Duodenal mucosa (tissue), 2 donors: ENCODE data around the gene GALNT17.

Experiments
- H3K27ac ChIP-seq: one replicate; pipeline ENCODE4 v1.7.0; 2013; ENCODE audit warnings: low read depth, low read length
- H3K27me3 ChIP-seq, 2 donors: one replicate each; pipeline ENCODE4 v1.7.0; 2013; ENCODE audit warnings: low read length in 2 of 2, control low read depth in 1 of 2; ENCODE audit not compliant: insufficient read depth in 2 of 2, control insufficient read depth in 1 of 2
- H3K36me3 ChIP-seq, 2 donors: one replicate each; pipeline ENCODE4 v1.7.0; 2013; ENCODE audit warnings: low read length in 2 of 2, control low read depth in 1 of 2; ENCODE audit not compliant: insufficient read depth in 2 of 2, control insufficient read depth in 1 of 2
- H3K4me1 ChIP-seq, 2 donors: one replicate each; pipeline ENCODE4 v1.7.0; 2013; ENCODE audit warnings: low read length in 2 of 2, control low read depth in 1 of 2; ENCODE audit not compliant: insufficient read depth in 2 of 2, control insufficient read depth in 1 of 2
- H3K4me3 ChIP-seq, 2 donors: one replicate each; pipeline ENCODE4 v1.7.0; 2013; ENCODE audit warnings: low read length in 2 of 2, low read depth in 1 of 2
- H3K9ac ChIP-seq, 2 donors: one replicate each; pipeline ENCODE4 v1.7.0; 2013; ENCODE audit warnings: low read length in 2 of 2, low read depth in 1 of 2
- H3K9me3 ChIP-seq, 2 donors: one replicate each; pipeline ENCODE4 v1.7.0; 2013; ENCODE audit warnings: low read length in 2 of 2, control low read depth in 1 of 2; ENCODE audit not compliant: control insufficient read depth in 1 of 2

The GALNT17 gene

DNA sequence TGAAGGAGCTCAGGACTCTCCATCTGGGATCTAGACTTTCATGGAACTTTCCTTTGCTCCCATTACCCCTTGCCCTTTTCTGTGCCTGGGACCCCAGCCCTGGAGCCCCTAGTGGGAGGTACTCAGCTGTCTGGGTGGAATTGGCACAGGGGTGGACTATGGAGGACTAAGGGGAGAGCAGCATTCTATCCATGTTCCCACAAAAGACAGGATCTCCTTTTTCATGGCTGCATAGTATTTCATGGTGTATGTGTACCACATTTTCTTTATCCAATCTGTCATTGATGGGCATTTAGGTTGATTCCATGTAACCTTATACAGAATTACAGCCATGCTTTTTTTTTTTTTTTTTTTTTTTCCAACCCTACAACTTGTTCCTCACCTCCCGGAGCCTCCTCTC is 89.1 kb downstream of the GALNT17 start:
- Histone ChIP-seq H3K9me3 (peaks cover 21 to 30% of the 10 kb centered on the region in 2 donors), H3K27me3 (no peaks in the 10 kb centered on the region), H3K4me1 (no peaks in the 10 kb centered on the region), H3K27ac (no peak overlapping the region), H3K4me3 (no peak overlapping the region), H3K9ac (no peak overlapping the region), H3K36me3 (no peaks in the 10 kb centered on the region)

DNA sequence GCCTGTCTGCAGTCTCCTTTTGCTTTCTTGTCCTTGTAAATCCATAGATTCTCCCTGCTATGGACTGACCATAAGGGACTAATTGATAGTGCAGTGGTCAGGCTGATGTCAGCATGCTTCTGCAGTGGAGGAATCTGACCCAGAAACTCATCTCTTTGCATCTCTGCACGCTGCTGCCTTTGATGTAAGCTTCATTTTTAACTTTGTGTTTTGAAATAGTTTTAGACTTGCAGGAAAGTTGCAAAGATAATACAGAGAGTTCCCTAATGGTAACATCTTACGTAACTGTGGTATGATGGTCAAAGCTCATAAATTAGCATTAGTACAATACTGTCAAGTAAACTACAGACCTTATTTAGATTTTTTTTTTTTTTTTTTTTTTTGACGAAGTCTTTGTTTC is 89.6 kb downstream of the GALNT17 start:
- H3K36me3 ChIP-seq = no peaks in the 10 kb centered on the region
- peaks cover 21 to 25% of the 10 kb centered on the region in 2 donors for H3K9me3 ChIP-seq
- no peaks in the 10 kb centered on the region for H3K4me1 ChIP-seq
- no peak overlapping the region for H3K9ac ChIP-seq
- H3K27ac ChIP-seq = no peak overlapping the region
- H3K27me3 ChIP-seq = no peaks in the 10 kb centered on the region
- H3K4me3 ChIP-seq = no peak overlapping the region

DNA sequence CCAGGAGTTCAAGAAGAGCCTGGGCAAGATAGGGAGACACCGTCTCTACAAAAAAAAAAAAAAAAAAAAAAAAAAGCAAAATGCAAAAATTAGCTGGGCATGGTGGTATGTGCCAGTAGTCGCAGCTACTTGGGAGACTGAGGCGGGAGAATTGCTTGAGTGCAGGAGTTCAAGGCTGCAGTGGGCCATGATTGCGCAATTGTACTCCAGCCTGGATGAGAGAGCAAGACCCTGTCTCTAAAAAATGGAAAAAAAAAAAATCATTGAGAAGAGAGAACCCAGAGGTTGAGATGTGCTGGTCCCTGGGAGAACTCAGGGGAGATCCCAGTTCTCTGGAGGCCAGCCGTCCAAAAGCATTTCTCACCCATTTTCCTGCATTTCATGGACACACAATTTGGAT is 95.2 kb downstream of the GALNT17 start:
- Histone ChIP-seq H3K27me3 (no peaks in the 10 kb centered on the region), H3K4me1 (no peaks in the 10 kb centered on the region), H3K9me3 (peaks cover 19 to 40% of the 10 kb centered on the region in 2 donors), H3K27ac (no peak overlapping the region), H3K4me3 (no peak overlapping the region), H3K36me3 (no peaks in the 10 kb centered on the region), H3K9ac (no peak overlapping the region)

DNA sequence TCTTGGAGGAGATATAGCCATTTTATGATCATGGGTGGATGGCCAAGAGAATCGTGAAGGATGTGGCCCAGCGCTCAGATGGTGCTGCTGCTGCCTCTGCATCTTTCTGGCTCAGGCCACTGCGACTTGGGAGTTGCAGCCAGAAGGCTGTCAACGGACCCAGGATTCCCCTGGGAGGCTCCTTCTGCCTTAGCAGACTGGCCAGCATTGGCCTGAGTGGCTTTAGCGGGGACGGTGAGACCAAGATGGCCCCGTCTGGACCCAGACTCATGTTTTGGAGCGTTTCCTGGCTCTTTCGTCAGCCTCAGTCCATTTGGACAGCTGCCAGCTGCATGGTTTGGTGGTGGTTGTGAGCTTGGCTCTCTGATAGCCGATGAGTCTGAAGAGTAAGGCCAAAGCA is 97.2 kb downstream of the GALNT17 start:
- Histone ChIP-seq H3K9me3 (peaks cover 19 to 38% of the 10 kb centered on the region in 2 donors), H3K27ac (no peak overlapping the region), H3K27me3 (no peaks in the 10 kb centered on the region)

DNA sequence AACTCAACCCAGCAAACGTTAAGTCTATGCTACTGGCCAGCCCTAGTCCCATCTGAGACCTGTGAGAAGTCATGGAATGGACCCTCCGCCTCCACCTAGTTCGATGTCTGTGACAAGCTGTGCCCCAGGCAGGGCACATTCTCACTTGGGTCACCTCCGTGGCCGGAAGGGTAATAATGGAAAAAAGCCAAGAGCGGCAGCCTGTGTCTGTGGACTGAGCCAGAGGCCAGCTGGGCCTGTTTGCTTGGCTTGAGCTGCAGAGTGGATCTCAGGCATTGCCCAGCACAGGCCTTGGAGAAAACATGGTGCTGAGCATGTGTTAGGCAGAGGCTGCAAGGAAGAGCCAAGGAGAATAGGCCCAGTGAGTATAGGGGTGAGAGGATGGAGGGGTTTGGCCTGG is 97.8 kb downstream of the GALNT17 start:
- H3K4me1 ChIP-seq = no peaks in the 10 kb centered on the region
- H3K36me3 ChIP-seq = no peaks in the 10 kb centered on the region
- H3K9me3 ChIP-seq = peaks cover 19 to 38% of the 10 kb centered on the region in 2 donors
- no peak overlapping the region for H3K9ac ChIP-seq
- no peak overlapping the region for H3K4me3 ChIP-seq
- H3K27ac ChIP-seq = no peak overlapping the region
- no peaks in the 10 kb centered on the region for H3K27me3 ChIP-seq

More for the DNA sequence above, 97.2 kb downstream of the GALNT17 start:
- Histone ChIP-seq H3K4me3 (no peak overlapping the region), H3K4me1 (no peaks in the 10 kb centered on the region), H3K9ac (no peak overlapping the region), H3K36me3 (no peaks in the 10 kb centered on the region)

DNA sequence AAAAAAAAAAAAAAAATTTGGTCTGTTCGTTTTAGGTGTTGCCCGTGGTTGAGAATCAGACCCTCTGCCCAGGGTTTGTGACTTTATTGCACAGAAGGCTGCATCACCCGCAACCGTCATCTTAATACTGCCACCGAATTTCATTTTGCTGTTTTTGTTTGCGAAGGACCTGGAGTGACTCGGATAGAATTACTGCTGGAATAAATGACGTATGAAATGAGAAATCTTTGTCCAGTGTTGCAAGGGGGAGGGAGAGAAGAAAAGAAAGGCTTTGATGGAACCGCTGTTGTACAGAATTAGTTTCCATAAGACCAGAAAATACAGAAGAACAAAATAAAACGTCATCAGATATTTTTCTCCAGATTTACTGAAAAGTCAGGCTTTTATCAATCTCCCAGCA is 103.3 kb downstream of the GALNT17 start:
- H3K36me3 ChIP-seq = no peaks in the 10 kb centered on the region

DNA sequence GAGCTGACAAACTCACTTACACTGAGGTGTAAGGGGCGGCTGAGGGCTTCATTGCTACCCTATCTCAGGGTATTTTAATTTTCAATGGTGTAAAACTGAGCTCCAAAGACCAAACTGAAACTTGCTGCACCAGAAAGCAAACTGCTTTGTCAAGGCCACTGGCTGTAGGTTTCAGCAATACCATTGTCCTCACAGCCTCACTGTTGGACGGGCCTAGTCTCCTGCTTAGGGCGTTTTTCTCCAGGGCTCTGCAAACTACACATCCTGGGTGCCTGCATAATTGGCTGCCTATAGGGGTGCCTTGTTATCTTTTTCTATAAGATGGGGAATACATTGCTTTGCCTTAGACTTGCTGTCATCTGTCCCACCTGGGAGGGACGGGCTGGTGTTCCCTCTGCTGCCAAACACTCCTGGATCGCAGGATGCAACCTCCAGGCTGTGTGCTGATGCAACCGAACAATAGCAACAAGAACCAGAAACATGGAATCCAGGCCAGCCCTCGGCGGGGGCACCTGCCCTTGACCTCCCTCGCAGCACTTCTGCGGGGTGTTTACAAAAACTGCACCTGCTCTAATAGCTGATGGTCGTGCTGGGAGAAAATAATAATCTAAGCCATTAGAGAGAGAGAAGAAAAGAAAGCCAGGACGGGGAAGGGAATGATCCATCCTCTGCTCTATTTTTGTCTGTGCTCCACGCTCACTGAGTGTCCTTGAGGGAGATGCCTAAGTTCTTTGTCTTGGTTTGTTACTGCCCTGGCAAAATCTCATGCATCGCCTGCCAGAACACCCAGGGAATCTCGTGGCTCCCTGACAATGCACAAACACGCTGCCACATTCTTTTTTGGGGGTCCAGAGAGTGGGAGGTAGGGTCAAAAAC is 104.5 kb downstream of the GALNT17 start:
- Histone ChIP-seq H3K4me1 (no peaks in the 10 kb centered on the region), H3K4me3 (no peak overlapping the region), H3K36me3 (no peaks in the 10 kb centered on the region), H3K9ac (no peak overlapping the region), H3K27ac (no peak overlapping the region), H3K27me3 (no peaks in the 10 kb centered on the region), H3K9me3 (peaks cover 0 to 10% of the 10 kb centered on the region in 2 donors)

More for the DNA sequence above, 103.3 kb downstream of the GALNT17 start:
- no peak overlapping the region for H3K27ac ChIP-seq
- no peaks in the 10 kb centered on the region for H3K27me3 ChIP-seq
- H3K4me1 ChIP-seq = no peaks in the 10 kb centered on the region
- no peak overlapping the region for H3K9ac ChIP-seq
- peaks cover 0 to 17% of the 10 kb centered on the region in 2 donors for H3K9me3 ChIP-seq
- H3K4me3 ChIP-seq = no peak overlapping the region

DNA sequence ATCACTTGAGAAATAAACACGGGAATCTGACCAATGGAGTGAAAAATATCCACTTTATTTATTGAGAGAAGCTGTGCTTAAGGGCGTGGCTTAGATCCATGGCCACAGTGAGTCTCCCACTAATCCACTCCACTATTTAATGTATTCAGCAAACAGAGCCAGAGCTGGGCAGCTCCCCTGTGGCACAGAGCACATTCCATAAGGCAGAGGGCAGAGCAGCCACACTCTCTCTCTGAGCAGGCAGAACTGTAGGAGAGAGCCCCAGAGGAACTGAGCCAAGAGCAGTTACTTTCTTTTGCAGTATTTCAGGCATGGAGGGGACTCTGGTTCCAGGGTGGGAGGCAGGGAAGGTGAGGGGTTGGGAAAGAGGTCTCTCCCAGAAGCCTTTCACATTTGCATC is 106.0 kb downstream of the GALNT17 start:
- Histone ChIP-seq H3K9me3 (peaks cover 0 to 16% of the 10 kb centered on the region in 2 donors), H3K27me3 (no peaks in the 10 kb centered on the region), H3K36me3 (no peaks in the 10 kb centered on the region), H3K9ac (no peak overlapping the region), H3K4me3 (no peak overlapping the region), H3K27ac (no peak overlapping the region), H3K4me1 (no peaks in the 10 kb centered on the region)

DNA sequence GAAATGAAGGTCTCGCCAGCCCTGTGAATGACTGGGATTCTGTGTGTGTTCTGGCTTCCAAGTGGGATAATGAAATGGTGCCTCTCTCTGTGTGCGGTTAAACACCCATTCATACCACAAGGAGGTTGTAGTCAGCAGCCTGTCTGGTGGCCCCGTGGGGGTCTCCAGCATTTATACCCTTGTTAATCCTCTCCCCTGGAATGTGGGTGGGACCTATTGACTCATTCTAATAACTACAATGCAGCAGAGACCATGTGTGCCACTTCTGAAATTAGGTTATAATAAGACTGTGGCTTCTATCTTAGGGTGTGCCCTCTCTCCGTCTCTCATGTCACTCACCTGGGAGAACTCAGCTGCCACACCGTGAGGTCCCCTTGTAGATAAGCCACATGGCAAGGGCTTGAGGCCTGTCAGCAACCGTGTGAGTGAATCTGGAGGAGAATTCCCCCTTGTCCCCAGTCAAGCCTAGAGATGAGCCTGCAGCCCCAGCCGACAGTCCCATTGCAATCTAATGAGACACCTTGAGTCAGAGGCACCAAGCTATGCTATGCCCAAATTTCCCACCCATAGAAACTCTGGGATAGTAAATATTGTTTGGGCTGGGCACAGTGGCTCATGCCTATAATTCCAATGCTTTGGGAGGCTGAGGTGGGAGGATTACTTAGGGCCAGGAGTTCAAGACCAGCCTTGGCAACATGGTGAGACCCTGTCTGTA is 106.8 kb downstream of the GALNT17 start:
- Histone ChIP-seq H3K36me3 (no peaks in the 10 kb centered on the region), H3K27ac (no peak overlapping the region), H3K9ac (no peak overlapping the region), H3K9me3 (peaks cover 0 to 17% of the 10 kb centered on the region in 2 donors), H3K4me1 (no peaks in the 10 kb centered on the region), H3K4me3 (no peak overlapping the region), H3K27me3 (no peaks in the 10 kb centered on the region)

DNA sequence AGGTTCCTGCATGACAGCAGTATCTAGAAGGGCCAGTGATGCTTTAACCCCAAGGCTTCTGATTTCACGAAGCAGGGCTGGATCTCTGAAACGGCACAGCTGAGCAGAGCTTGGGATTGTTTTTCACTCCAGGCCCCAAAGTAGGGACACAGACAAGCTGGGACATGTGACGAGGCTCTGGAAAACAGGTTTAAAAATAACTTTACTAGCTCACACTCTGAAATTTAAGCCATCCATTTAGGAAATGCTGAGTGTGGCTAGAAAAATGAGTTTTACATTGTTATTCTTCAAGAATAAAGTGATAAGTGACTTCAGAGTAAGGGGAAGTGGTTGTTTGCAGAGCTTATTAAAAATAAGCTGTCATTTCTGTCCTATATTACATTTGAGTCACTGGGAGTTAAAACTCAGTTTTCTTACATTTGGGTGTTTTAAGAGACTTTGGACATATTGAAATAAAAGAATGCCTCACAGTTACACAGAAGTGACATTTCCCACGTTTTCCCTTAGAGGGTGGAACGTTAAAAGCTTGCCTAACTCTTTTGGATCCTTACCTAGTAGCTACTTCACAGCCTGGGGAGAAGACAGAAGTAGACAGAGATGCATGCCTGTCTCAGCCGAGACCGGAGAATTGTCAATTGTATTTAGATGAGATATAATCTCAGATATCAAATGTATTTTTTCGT is 107.8 kb downstream of the GALNT17 start:
- Histone ChIP-seq H3K9ac (no peak overlapping the region), H3K27ac (no peak overlapping the region)

More for the DNA sequence above, 107.8 kb downstream of the GALNT17 start:
- Histone ChIP-seq H3K9me3 (peaks cover 0 to 17% of the 10 kb centered on the region in 2 donors), H3K4me1 (no peaks in the 10 kb centered on the region), H3K4me3 (no peak overlapping the region), H3K27me3 (no peaks in the 10 kb centered on the region), H3K36me3 (no peaks in the 10 kb centered on the region)
